ENCODE data around the gene KDM4C.

GRCh38 chr9:6869081-6869948 is 111.5 kb downstream of the KDM4C start:
- TF ChIP-seq USF1 (IDR thresholded peaks at IDR 0.05) (no peak), TAF1 (IDR thresholded peaks at IDR 0.05; ENCODE audit: low read depth) (no peak), REST (IDR thresholded peaks at IDR 0.05; ENCODE audit: low read depth) (no peak), EP300 (IDR thresholded peaks at IDR 0.05; ENCODE audit: borderline replicate concordance) (no peak), NFIC (IDR thresholded peaks at IDR 0.05) (peak; percentile 16; the same call in 1 of the 2 replicates), MAX (IDR thresholded peaks at IDR 0.05) (no peak), CREB1 (IDR thresholded peaks at IDR 0.05; ENCODE audit: low read depth) (no peak)
